Measurements from ENCODE around the gene PLA2G4E. TPM values are rescaled to one million over a fixed set of nuclear protein-coding genes. Genes with fewer than 3 reads are reported as not detected.

PLA2G4E gene
- total RNA-seq, 1 donor from 2014 or later: not detected

DNA sequence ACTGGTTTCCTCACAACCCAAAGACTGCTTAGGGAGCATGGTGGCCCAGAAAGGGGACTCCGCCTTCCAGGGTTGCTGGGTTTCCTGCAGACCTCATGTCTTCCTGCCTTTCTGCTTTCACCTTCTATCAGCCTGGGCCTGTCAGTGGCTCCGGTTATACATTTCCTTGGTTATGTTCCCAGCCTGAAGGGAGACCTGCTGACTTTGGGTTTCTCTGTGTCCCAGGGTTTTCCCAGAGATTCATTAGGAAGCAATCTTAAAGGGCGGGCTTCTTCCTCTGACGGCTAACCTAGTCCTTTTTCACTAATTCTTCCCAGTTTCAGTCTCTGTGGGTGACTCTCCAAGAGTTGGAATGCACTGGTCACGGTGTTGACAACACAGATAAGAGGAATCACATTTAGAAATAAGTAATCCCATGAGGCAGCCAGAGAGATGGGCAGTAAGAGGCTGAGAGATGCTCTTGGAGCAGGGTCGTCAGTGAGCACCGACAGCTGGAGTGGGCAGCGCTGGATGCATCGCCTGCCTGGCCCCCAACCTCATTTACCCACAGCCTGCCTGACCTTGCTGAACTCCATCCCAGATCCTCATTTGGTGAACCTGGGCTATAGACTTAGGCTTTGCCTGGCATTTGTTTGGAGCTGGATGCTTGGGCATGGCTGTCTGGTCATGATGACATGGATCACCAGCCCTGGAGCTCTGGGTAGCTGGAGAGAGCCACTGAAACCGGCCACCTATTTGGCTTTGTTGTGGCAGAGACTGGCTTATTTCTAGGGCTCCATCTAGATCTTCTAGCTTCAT lies 38.5 kb downstream of the PLA2G4E start:
- no peak for TF ChIP-seq CTCF (IDR thresholded peaks at IDR 0.05; ENCODE audit: borderline replicate concordance)
- H3K4me3 ChIP-seq: no peak overlapping the region
- DNase-seq: no peak
- H3K36me3 ChIP-seq: no peaks in the 10 kb centered on the region
- intact Hi-C loops (cut with micrococcal nuclease): no loop called here
- H3K9me3 ChIP-seq (replicated peaks): no peaks in the 10 kb centered on the region
- H3K27me3 ChIP-seq (ENCODE audit: low read depth): no peaks in the 10 kb centered on the region
- no peak overlapping the region for H3K27ac ChIP-seq (replicated peaks)
- H3K4me1 ChIP-seq: peaks cover 32% of the 10 kb centered on the region

GRCh38 chr15:41981371-41982132 lies 39.3 kb downstream of the PLA2G4E start:
- peaks cover 32% of the 10 kb centered on the region for H3K4me1 ChIP-seq
- H3K27me3 ChIP-seq (ENCODE audit: low read depth): no peaks in the 10 kb centered on the region
- DNase-seq: no peak
- no peak for TF ChIP-seq CTCF (IDR thresholded peaks at IDR 0.05; ENCODE audit: borderline replicate concordance)
- H3K27ac ChIP-seq (replicated peaks): no peak overlapping the region
- H3K36me3 ChIP-seq: no peaks in the 10 kb centered on the region
- no peak overlapping the region for H3K4me3 ChIP-seq
- intact Hi-C loops (cut with micrococcal nuclease): no loop called here
- no peaks in the 10 kb centered on the region for H3K9me3 ChIP-seq (replicated peaks)

GRCh38 chr15:41980654-41981323 lies 40.1 kb downstream of the PLA2G4E start:
- Histone ChIP-seq H3K27ac (replicated peaks) (peak overlapping the region; percentile 43), H3K9me3 (replicated peaks) (no peaks in the 10 kb centered on the region), H3K4me1 (peaks cover 32% of the 10 kb centered on the region), H3K4me3 (no peak overlapping the region), H3K27me3 (ENCODE audit: low read depth) (no peaks in the 10 kb centered on the region), H3K36me3 (no peaks in the 10 kb centered on the region)
- no peak for DNase-seq
- TF ChIP-seq CTCF (IDR thresholded peaks at IDR 0.05; ENCODE audit: borderline replicate concordance): no peak
- intact Hi-C loops (cut with micrococcal nuclease): no loop called here

DNA sequence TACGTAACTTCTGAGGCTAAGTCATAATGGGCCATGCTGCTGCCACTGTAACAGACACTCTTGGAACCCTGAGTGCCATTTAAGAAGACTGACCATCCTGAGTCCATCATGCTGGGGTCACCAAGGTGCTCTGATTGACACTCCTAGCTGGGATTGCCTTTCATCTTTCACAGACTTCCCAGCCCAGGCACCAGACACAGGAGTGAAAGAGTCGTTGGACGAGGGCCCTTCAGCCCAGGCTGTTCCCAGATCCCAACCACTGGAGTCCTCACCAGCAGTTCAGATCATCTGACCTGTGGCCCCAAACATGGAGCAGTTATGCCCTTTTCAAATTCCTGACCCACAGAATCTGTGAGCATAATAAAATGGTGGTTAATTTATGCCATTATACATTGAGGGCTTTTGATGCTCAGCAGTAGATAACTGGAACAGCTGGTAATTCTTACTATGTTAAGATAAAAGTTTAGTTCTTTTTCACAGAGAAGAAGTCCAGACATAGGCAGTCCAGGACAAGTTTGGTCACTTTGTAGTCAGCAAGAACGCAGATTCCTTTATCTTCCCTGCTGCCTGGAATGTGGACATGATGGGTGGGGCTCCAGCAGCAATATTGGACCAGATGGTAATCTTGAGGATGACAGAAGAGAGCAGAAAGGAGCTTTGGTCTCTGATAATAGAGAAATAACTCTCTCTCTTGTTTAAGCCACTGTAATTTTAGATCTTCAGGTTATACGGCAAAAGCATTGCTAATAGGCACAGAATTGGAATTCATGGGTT lies 41.2 kb downstream of the PLA2G4E start:
- DNase-seq: no peak
- H3K4me1 ChIP-seq: peaks cover 32% of the 10 kb centered on the region
- intact Hi-C loops (cut with micrococcal nuclease): no loop called here
- no peaks in the 10 kb centered on the region for H3K27me3 ChIP-seq (ENCODE audit: low read depth)
- H3K4me3 ChIP-seq: no peak overlapping the region
- TF ChIP-seq CTCF (IDR thresholded peaks at IDR 0.05; ENCODE audit: borderline replicate concordance): no peak
- no peaks in the 10 kb centered on the region for H3K36me3 ChIP-seq
- H3K27ac ChIP-seq (replicated peaks): peak overlapping the region; percentile 43
- no peaks in the 10 kb centered on the region for H3K9me3 ChIP-seq (replicated peaks)

DNA sequence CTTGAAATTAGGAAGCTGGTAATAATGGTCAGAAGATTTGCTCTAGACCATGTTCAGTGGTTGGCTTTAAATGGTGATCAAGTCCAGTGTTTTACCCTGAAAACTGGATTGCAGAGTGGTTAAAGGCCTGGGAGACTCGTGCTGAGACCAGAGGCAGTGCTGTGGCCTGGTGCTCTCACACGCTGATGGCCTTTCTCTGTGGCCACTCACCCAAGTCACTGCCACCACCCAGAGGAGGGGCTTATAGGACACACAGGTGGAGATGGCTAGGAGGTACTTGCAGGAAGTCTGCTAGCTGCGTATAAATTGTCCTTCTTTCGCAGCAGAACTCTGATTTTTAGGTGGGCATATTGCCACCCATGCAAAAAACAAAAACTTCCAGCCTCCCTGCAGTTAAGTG lies 42.3 kb downstream of the PLA2G4E start:
- no peak for TF ChIP-seq CTCF (IDR thresholded peaks at IDR 0.05; ENCODE audit: borderline replicate concordance)
- Histone ChIP-seq H3K4me1 (peaks cover 32% of the 10 kb centered on the region), H3K4me3 (no peak overlapping the region), H3K27me3 (ENCODE audit: low read depth) (no peaks in the 10 kb centered on the region), H3K36me3 (no peaks in the 10 kb centered on the region), H3K27ac (replicated peaks) (no peak overlapping the region), H3K9me3 (replicated peaks) (no peaks in the 10 kb centered on the region)
- no peak for DNase-seq
- intact Hi-C loops (cut with micrococcal nuclease): no loop called here
